Measurements from ENCODE around the gene TLE4. TPM values are rescaled to one million over a fixed set of nuclear protein-coding genes. Genes with fewer than 3 reads are reported as not detected.

Gene TLE4
- total RNA-seq, 2 experiments from 2014 or later: 125 to 136 TPM

DNA sequence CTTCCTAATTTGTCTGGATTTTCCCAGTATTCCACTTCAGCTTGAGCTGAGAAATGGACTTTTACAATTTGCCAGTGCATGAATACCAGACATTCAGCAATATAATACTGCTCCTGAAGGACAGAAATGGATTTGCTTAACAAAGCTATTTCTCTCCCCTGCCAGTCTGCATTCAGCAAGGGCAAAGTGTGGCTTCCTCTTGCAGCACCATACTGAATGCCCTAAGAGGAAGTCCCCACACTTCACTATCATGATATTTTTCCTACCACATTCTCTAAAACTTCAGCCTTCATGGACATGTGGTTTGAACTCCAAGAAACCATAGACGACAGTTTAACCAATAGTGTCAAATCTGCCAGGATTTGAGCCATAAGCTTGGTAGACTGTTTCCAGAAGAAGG is 19.8 kb upstream of the TLE4 start:
- ATAC-seq (ENCODE audit: poor library complexity) (no peak), DNase-seq (no peak)
- ChIA-PET CTCF (no interaction called here), POLR2A (no interaction called here)
- TF ChIP-seq, protein P1, sequence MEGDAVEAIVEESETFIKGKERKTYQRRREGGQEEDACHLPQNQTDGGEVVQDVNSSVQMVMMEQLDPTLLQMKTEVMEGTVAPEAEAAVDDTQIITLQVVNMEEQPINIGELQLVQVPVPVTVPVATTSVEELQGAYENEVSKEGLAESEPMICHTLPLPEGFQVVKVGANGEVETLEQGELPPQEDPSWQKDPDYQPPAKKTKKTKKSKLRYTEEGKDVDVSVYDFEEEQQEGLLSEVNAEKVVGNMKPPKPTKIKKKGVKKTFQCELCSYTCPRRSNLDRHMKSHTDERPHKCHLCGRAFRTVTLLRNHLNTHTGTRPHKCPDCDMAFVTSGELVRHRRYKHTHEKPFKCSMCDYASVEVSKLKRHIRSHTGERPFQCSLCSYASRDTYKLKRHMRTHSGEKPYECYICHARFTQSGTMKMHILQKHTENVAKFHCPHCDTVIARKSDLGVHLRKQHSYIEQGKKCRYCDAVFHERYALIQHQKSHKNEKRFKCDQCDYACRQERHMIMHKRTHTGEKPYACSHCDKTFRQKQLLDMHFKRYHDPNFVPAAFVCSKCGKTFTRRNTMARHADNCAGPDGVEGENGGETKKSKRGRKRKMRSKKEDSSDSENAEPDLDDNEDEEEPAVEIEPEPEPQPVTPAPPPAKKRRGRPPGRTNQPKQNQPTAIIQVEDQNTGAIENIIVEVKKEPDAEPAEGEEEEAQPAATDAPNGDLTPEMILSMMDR (IDR thresholded peaks at IDR 0.05): no peak
- no peaks in the 10 kb centered on the region for H3K36me3 Mint-ChIP-seq (ENCODE audit: low read depth)
- H3K4me3 ChIP-seq (ENCODE audit: low read length): no peak overlapping the region
- no peaks in the 10 kb centered on the region for H3K27me3 ChIP-seq (ENCODE audit: control insufficient read depth in 1 of 2, insufficient read depth in 2 of 2, low read length in 2 of 2)
- no peaks in the 10 kb centered on the region for H3K27me3 Mint-ChIP-seq
- no peaks in the 10 kb centered on the region for H3K4me1 ChIP-seq (ENCODE audit: insufficient read depth, low read length)
- peaks cover 2% of the 10 kb centered on the region for H3K9me3 Mint-ChIP-seq
- no peaks in the 10 kb centered on the region for H3K4me1 Mint-ChIP-seq (ENCODE audit: low read depth)
- intact Hi-C loops (cut with DNase I, micrococcal nuclease): no loop called here
- H3K27ac Mint-ChIP-seq: no peak overlapping the region
- no peak overlapping the region for H3K27ac ChIP-seq (ENCODE audit: low read depth in 1 of 2, low read length in 2 of 2)
- peaks cover 0 to 5% of the 10 kb centered on the region in 2 experiments for H3K9me3 ChIP-seq (ENCODE audit: control insufficient read depth in 1 of 2, insufficient read depth in 1 of 2, low read length in 2 of 2)
- H3K36me3 ChIP-seq (ENCODE audit: insufficient read depth, low read length): no peaks in the 10 kb centered on the region
- no peak overlapping the region for H3K4me3 Mint-ChIP-seq

DNA sequence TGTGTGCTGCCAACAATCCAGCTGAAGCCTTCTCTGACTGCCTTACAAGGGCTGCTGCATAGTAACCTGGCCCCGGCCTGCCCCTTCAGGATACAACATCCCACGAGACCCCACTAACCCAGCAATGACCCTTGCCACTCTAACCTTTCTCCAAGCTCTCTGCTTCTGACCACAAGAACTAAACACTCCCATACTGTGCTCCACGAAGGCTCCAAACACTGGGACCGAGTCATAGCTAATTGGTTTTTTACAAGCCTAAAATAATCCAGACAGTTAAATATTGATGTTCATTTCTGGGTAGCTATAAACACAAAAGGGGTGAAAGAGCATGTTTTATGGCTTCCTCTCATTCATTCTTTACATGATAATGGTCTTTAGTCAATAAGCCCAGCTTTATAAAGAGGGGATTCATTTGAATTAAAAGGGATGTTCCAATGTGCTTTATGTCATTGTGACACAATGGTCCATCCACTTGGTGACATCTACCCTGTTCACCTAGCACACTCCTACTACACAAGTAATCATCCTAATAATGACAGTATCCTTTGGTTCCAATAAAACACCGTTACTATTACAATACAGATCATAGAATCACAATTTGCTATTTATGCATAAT is 16.2 kb upstream of the TLE4 start:
- Mint-ChIP-seq H3K4me1 (ENCODE audit: low read depth) (peaks cover 6% of the 10 kb centered on the region), H3K27me3 (peaks cover 5% of the 10 kb centered on the region), H3K27ac (no peak overlapping the region), H3K36me3 (ENCODE audit: low read depth) (no peaks in the 10 kb centered on the region), H3K9me3 (no peaks in the 10 kb centered on the region), H3K4me3 (no peak overlapping the region)
- peaks cover 0 to 4% of the 10 kb centered on the region in 2 experiments for H3K9me3 ChIP-seq (ENCODE audit: control insufficient read depth in 1 of 2, insufficient read depth in 1 of 2, low read length in 2 of 2)
- ChIA-PET POLR2A (no interaction called here), CTCF (no interaction called here)
- no peaks in the 10 kb centered on the region for H3K36me3 ChIP-seq (ENCODE audit: insufficient read depth, low read length)
- ATAC-seq (ENCODE audit: poor library complexity) (no peak), DNase-seq (no peak)
- intact Hi-C loops (cut with DNase I, micrococcal nuclease): no loop called here
- no peak overlapping the region for H3K27ac ChIP-seq (ENCODE audit: low read depth in 1 of 2, low read length in 2 of 2)
- no peak overlapping the region for H3K4me3 ChIP-seq (ENCODE audit: low read length)
- TF ChIP-seq, protein P1 (IDR thresholded peaks at IDR 0.05): no peak
- H3K27me3 ChIP-seq (ENCODE audit: control insufficient read depth in 1 of 2, insufficient read depth in 2 of 2, low read length in 2 of 2): no peaks in the 10 kb centered on the region
- H3K4me1 ChIP-seq (ENCODE audit: insufficient read depth, low read length): no peaks in the 10 kb centered on the region

- ATAC-seq (ENCODE audit: poor library complexity): no peak
- DNase-seq: no peak
- Histone ChIP-seq H3K9me3 (ENCODE audit: control insufficient read depth in 1 of 2, insufficient read depth in 1 of 2, low read length in 2 of 2) (no peaks in the 10 kb centered on the region), H3K27me3 (ENCODE audit: control insufficient read depth in 1 of 2, insufficient read depth in 2 of 2, low read length in 2 of 2) (peaks cover 0 to 8% of the 10 kb centered on the region in 2 experiments), H3K27ac (ENCODE audit: low read depth in 1 of 2, low read length in 2 of 2) (no peak overlapping the region), H3K4me1 (ENCODE audit: insufficient read depth, low read length) (no peaks in the 10 kb centered on the region), H3K36me3 (ENCODE audit: insufficient read depth, low read length) (no peaks in the 10 kb centered on the region), H3K4me3 (ENCODE audit: low read length) (no peak overlapping the region)
- Mint-ChIP-seq H3K9me3 (no peaks in the 10 kb centered on the region), H3K27me3 (peaks cover 25% of the 10 kb centered on the region), H3K36me3 (ENCODE audit: low read depth) (no peaks in the 10 kb centered on the region), H3K4me3 (no peak overlapping the region), H3K27ac (no peak overlapping the region), H3K4me1 (ENCODE audit: low read depth) (peaks cover 6% of the 10 kb centered on the region)
- CTCF ChIA-PET: interaction anchor here (1.0 to 1.2 kb wide), 2 partner anchors 16 to 26 kb away, joined by 3 read pairs; no protein-coding TSS in a partner anchor
- intact Hi-C loops (cut with DNase I, micrococcal nuclease): loop anchor here in 1 of 2 experiments (10.0 kb wide), 1 partner anchor 85 kb away; no protein-coding TSS in a partner anchor
- POLR2A ChIA-PET: interaction anchor here (3.1 kb wide), 1 partner anchor 12 kb away, joined by 18 read pairs; the partner anchor contains the start of gene TLE4
- TF ChIP-seq, protein P1 (IDR thresholded peaks at IDR 0.05): no peak
These were observed 12.1 kb upstream of the TLE4 start for GRCh38 chr9:79559495-79560181.

Data from CD4-positive, alpha-beta T cell (primary cell).